Pancreas (tissue), 10 donors: ENCODE measurements around the gene TMEM176A. TPM values are rescaled to one million over a fixed set of nuclear protein-coding genes. Genes with fewer than 3 reads are reported as not detected.
A peak's percentile ranks its signal among the peaks of the same experiment; 100 is the strongest.

ENCODE experiments used
- ATAC-seq, 4 donors: fragments of 200-7000 bp; cut with Tn5 transposase; one replicate each; pipeline versions ENCODE4 v1.8.0 to v1.9.1; 2020; ENCODE audit warnings: mild to moderate bottlenecking in 4 of 4, moderate library complexity in 4 of 4
- DNase-seq, 6 donors: peaks; one replicate each; pipeline ENCODE4 v3.0.0-alpha.2; 2020
- FAIRE-seq: peaks from 2 replicates; lab custom pipeline; 2012; peaks lifted over from hg19 to GRCh38; lab: Jason Lieb, UNC
- H3K27ac ChIP-seq, 4 donors: fragments of 200-600 bp; sonication (generic); 1 replicate in 3 of 4; 2 replicates in 1 of 4; pipeline versions ENCODE4 v1.5.0 to v1.8.0; 2020
- H3K27me3 ChIP-seq, 4 donors: fragments of 200-600 bp; one replicate each; pipeline ENCODE4 v1.8.0; 2021
- H3K36me3 ChIP-seq, 3 donors: fragments of 200-600 bp; sonication (generic) in 1 of 3; one replicate each; pipeline versions ENCODE4 v1.5.0 to v1.8.0; 2020 to 2021
- H3K4me1 ChIP-seq, 3 donors: fragments of 200-600 bp; one replicate each; pipeline ENCODE4 v1.8.0; 2021
- H3K4me3 ChIP-seq, 4 donors: fragments of 200-600 bp; sonication (generic) in 2 of 4; one replicate each; pipeline versions ENCODE4 v1.5.0 to v1.8.0; 2020 to 2021
- H3K9me3 ChIP-seq, 4 donors: fragments of 200-600 bp; one replicate each; pipeline ENCODE4 v1.8.0; 2021
- CTCF ChIP-seq, 4 donors: fragments of 200-600 bp; sonication (generic) in 3 of 4; IDR thresholded peaks; one replicate each; pipeline versions ENCODE4 v1.5.0 to v1.8.0; 2021; ENCODE audit warnings: antibody characterized with exemption in 4 of 4
- WGBS, 2 donors: extraction: QIAGEN DNeasy Blood & Tissue Kit; methylation state at CpG; one replicate each; pipeline ENCODE4 v1.1.7; 2013; 5-methylcytosine and 5-hydroxymethylcytosine counted together
- intact Hi-C, 3 donors: fragments of 100-400 bp; cut with DNase I; formaldehyde crosslinking; loops; one replicate each; pipeline versions ENCODE4 v1.11.1 to v1.14.2; 2022
- polyA plus RNA-seq, 2 donors: library from polyadenylated mRNA; stranded (reverse); fragments of 200-250 nt; gene quantifications; one replicate each; pipeline ENCODE4 v1.2.3, GENCODE V29; 2013
- total RNA-seq, 6 donors: library from RNA; stranded (reverse); fragmentation: NEBNext Ultra II Directional in 4 of 6; extraction: Animal tissue kit (Norgen Biotek cat#: 25700) in 4 of 6; gene quantifications; one replicate each; pipeline versions ENCODE4 v1.2.1 to v1.2.4, GENCODE V29; 2021 to 2023
- donor health status: healthy with polysubstance abuse.
- donor health status: DM: no; HTN: no; CAD: no; lungs with moderate emphysema.
- donor health status: DM: no; HTN: no; CAD: no.
- donor health status: control.
- donor health status: control.
- donor health status: Bipolar disorder and iron deficiency.
- donor health status: DM: yes; HTN: yes; CAD: no.
- donor health status: DM: no; HTN: no; CAD: no.
- donor health status: DM: no; HTN: no; CAD: no.
- donor health status: DM: yes; HTN: yes; CAD: no.

Gene TMEM176A
- total and polyA plus RNA-seq, 8 donors = 13.8 to 66.9 (median 18.5) TPM

GRCh38 chr7:150850273-150850672 lies 49.7 kb downstream of the TMEM176A start:
- intact Hi-C loops = no loop called here
- no peak for FAIRE-seq
- no peak for TF ChIP-seq CTCF (IDR thresholded peaks at IDR 0.05)

GRCh38 chr7:150851492-150852370 lies 51.2 kb downstream of the TMEM176A start:
- Histone ChIP-seq H3K36me3 (no peaks in the 10 kb centered on the region), H3K4me1 (no peaks in the 10 kb centered on the region), H3K9me3 (no peaks in the 10 kb centered on the region), H3K4me3 (no peak overlapping the region), H3K27ac (no peak overlapping the region), H3K27me3 (no peaks in the 10 kb centered on the region)
- intact Hi-C loops = no loop called here
- 63 to 68% methylated on average over 19 of the region's 19 CpGs for WGBS, 2 donors
- no peak for FAIRE-seq
- DNase-seq = no peak
- no peak for TF ChIP-seq CTCF (IDR thresholded peaks at IDR 0.05)
- no peak for ATAC-seq

More at GRCh38 chr7:150850273-150850672, 49.7 kb downstream of the TMEM176A start:
- no peaks in the 10 kb centered on the region for H3K4me1 ChIP-seq
- DNase-seq = no peak
- H3K27ac ChIP-seq = no peak overlapping the region
- WGBS, 2 donors = 55 to 69% methylated on average over 5 of the region's 5 CpGs
- no peaks in the 10 kb centered on the region for H3K36me3 ChIP-seq
- no peaks in the 10 kb centered on the region for H3K9me3 ChIP-seq
- H3K4me3 ChIP-seq = no peak overlapping the region
- no peak for ATAC-seq
- H3K27me3 ChIP-seq = no peaks in the 10 kb centered on the region

- ATAC-seq (peak in 2 of 4 donors; percentile 30 to 51), FAIRE-seq (no peak)
- TF ChIP-seq CTCF (IDR thresholded peaks at IDR 0.05) = no peak
Observed at GRCh38 chr7:150852371-150852905, 51.9 kb downstream of the TMEM176A start, which contains the start of gene AOC1. AOC1 (plus strand) TSS chr7:150852517; CDS start chr7:150856471, 3,954 bp downstream.

DNA sequence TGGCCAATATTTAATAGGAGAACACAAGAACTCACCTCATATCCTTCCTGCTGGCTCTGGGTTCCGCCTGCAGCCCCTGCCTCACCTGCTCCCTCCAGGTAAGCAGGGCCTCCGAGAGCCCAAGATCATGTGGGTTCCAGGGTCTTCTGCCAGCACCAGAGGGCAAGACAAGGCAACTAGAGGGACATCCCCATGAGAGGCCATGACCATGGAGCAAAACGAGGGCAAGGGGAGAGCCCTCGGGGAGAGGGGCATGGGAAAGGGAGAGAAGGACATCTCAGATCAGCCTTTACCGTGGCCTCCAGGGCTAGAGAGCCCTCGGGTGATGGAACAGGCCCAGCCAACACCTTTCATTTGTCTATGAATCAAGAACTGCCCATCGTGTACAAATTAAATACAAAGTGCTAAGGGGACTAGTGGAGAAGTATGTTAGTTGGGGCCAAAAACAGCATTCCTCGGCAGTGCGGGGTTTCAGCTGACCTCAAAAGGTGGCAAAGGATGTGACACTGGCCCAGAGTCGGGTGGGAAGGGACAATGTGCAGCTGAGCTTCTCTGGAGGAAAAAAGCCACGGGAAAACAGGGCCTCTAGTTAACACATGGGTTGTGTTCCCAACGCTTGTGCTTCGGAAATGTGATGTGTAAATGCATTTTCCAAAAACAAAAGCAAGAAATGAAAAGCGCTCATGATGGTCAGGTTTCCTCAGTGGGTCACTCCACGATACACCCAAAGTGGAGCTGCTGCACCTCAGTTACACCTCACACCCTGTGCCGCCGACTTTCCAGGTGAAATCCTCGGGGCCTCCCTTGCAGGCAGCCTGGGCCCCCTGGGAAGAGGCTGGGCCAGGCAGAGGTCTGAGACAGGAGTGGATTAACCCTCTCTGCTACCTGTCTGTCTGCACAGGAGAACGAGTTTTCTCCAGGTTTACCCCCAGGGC lies 53.8 kb downstream of the TMEM176A start:
- no peaks in the 10 kb centered on the region for H3K27me3 ChIP-seq
- WGBS, 2 donors = 71 to 74% methylated on average over 19 of the region's 19 CpGs
- no peak overlapping the region for H3K27ac ChIP-seq
- no peaks in the 10 kb centered on the region for H3K4me1 ChIP-seq
- H3K36me3 ChIP-seq = no peaks in the 10 kb centered on the region
- H3K9me3 ChIP-seq = no peaks in the 10 kb centered on the region
- intact Hi-C loops = no loop called here
- no peak overlapping the region for H3K4me3 ChIP-seq
- ATAC-seq = no peak
- no peak for DNase-seq
- no peak for TF ChIP-seq CTCF (IDR thresholded peaks at IDR 0.05)
- FAIRE-seq = no peak

More at GRCh38 chr7:150852371-150852905, 51.9 kb downstream of the TMEM176A start, which contains the start of gene AOC1:
- Histone ChIP-seq H3K27ac (no peak within 1 kb of the TSS), H3K9me3 (no peaks in the 10 kb centered on the region), H3K36me3 (no peaks in the 10 kb centered on the region), H3K4me3 (no peak within 1 kb of the TSS), H3K4me1 (no peaks in the 10 kb centered on the region), H3K27me3 (no peaks in the 10 kb centered on the region)
- WGBS, 2 donors = 38 to 47% methylated on average over 8 of the region's 8 CpGs
- intact Hi-C loops = no loop called here
- DNase-seq = no peak

Other genes with a start within 250 kb of the TMEM176A start
- gene GIMAP4, start 233.4 kb upstream of the TMEM176A start, total RNA-seq = 10 to 100 TPM in 1 of 6 donors, 1 to 10 TPM in 5; 3.1 to 15.3 (median 4.6) TPM
- gene GIMAP4, start 233.4 kb upstream of the TMEM176A start, polyA plus RNA-seq = 1 to 10 TPM; 6.7 to 7.1 TPM
- gene GIMAP6, start 168.4 kb upstream of the TMEM176A start, total RNA-seq = 1 to 10 TPM; 2.2 to 7.7 (median 4.0) TPM
- gene GIMAP6, start 168.4 kb upstream of the TMEM176A start, polyA plus RNA-seq = 1 to 10 TPM; 2.9 to 5.7 TPM
- 1 to 10 TPM in 3 of 6 donors, under 1 TPM in 3; 0.51 to 6.2 (median 1.3) TPM for gene GIMAP2, start 115.1 kb upstream of the TMEM176A start, total RNA-seq
- 1 to 10 TPM; 1.7 to 2.3 TPM for gene GIMAP2, start 115.1 kb upstream of the TMEM176A start, polyA plus RNA-seq
- gene GIMAP1, start 84.2 kb upstream of the TMEM176A start, total RNA-seq = 1 to 10 TPM in 2 of 6 donors, under 1 TPM in 4; 0.39 to 1.5 (median 0.84) TPM
- gene GIMAP1, start 84.2 kb upstream of the TMEM176A start, polyA plus RNA-seq = 1 to 10 TPM; 1.5 to 2.0 TPM
- gene GIMAP5, start 63.4 kb upstream of the TMEM176A start, total RNA-seq = 1 to 10 TPM in 5 of 6 donors, under 1 TPM in 1; 0.83 to 4.1 (median 2.8) TPM
- gene GIMAP5, start 63.4 kb upstream of the TMEM176A start, polyA plus RNA-seq = 10 to 100 TPM in 1 of 2 donors, 1 to 10 TPM in 1; 7.6 to 17.3 TPM
- gene TMEM176B, start 405 bp upstream of the TMEM176A start, total RNA-seq = 10 to 100 TPM; 20.9 to 41.2 (median 30.5) TPM
- gene TMEM176B, start 405 bp upstream of the TMEM176A start, polyA plus RNA-seq = 10 to 100 TPM; 16.4 to 83.9 TPM
- gene AOC1, start 51.7 kb downstream of the TMEM176A start, total RNA-seq = 1 to 10 TPM in 1 of 6 donors, under 1 TPM in 5; 0.12 to 7.1 (median 0.46) TPM
- gene AOC1, start 51.7 kb downstream of the TMEM176A start, polyA plus RNA-seq = under 1 TPM; 0.21 to 0.30 TPM
- gene KCNH2, start 177.6 kb downstream of the TMEM176A start, total RNA-seq = 1 to 10 TPM; 1.4 to 4.4 (median 3.0) TPM
- gene KCNH2, start 177.6 kb downstream of the TMEM176A start, polyA plus RNA-seq = 10 to 100 TPM in 1 of 2 donors, 1 to 10 TPM in 1; 7.4 to 27.9 TPM
- gene NOS3, start 190.2 kb downstream of the TMEM176A start, total RNA-seq = 1 to 10 TPM; 1.0 to 5.1 (median 3.1) TPM
- 10 to 100 TPM in 1 of 2 donors, 1 to 10 TPM in 1; 6.0 to 12.5 TPM for gene NOS3, start 190.2 kb downstream of the TMEM176A start, polyA plus RNA-seq
- under 1 TPM in 5 of 6 donors, not detected in 1; 0.06 to 0.46 (median 0.20) TPM for gene ATG9B, start 223.7 kb downstream of the TMEM176A start, total RNA-seq
- gene ATG9B, start 223.7 kb downstream of the TMEM176A start, polyA plus RNA-seq = 1 to 10 TPM in 1 of 2 donors, under 1 TPM in 1; 0.72 to 1.5 TPM
- 10 to 100 TPM in 3 of 6 donors, 1 to 10 TPM in 3; 6.1 to 18.5 (median 10.1) TPM for gene ABCB8, start 227.7 kb downstream of the TMEM176A start, total RNA-seq
- gene ABCB8, start 227.7 kb downstream of the TMEM176A start, polyA plus RNA-seq = 10 to 100 TPM; 23.6 to 29.0 TPM
- 1 to 10 TPM in 1 of 6 donors, under 1 TPM in 5; 0.47 to 2.1 (median 0.71) TPM for gene ASIC3, start 247.8 kb downstream of the TMEM176A start, total RNA-seq
- gene ASIC3, start 247.8 kb downstream of the TMEM176A start, polyA plus RNA-seq = 1 to 10 TPM; 7.0 to 8.7 TPM